K562 (cell line): Measurements from ENCODE around the gene CALHM4. TPM values are rescaled to one million over a fixed set of nuclear protein-coding genes. Genes with fewer than 3 reads are reported as not detected.

ENCODE experiments used
- EP300 ChIP-seq: IDR thresholded peaks from 2 replicates; pipeline ENCODE4 v1.6.1; 2012; ENCODE audit warnings: low read length, improper control_type of control experiment
- FUS ChIP-seq: fragments of 200-400 bp; formaldehyde crosslinking; optimal IDR thresholded peaks from 2 replicates; pipeline ENCODE3; 2017; ENCODE audit warnings: low read depth, low read length
- HDGF ChIP-seq: fragments of 450-650 bp; IDR thresholded peaks from 2 replicates; pipeline ENCODE4 v1.6.1; 2016
- KDM1A ChIP-seq, 2 experiments: fragments of 450-650 bp; IDR thresholded peaks; 2 replicates each; pipeline ENCODE4 v1.6.1; 2016; ENCODE audit warnings: mild to moderate bottlenecking in 2 of 2
- MCM7 ChIP-seq, 2 experiments: fragments of 450-650 bp; IDR thresholded peaks; 2 replicates each; pipeline ENCODE4 v1.6.1; 2016 to 2018
- MTF1 ChIP-seq: fragments of 250-450 bp; sonication (Bioruptor Pico); IDR thresholded peaks from 2 replicates; pipeline ENCODE4 v1.9.0; 2021; ENCODE audit warnings: moderate library complexity, mild to moderate bottlenecking, inconsistent platforms, borderline replicate concordance
- NFRKB ChIP-seq: fragments of 450-650 bp; IDR thresholded peaks from 2 replicates; pipeline ENCODE4 v1.6.1; 2016; ENCODE audit warnings: low read depth
- RAD21 ChIP-seq, 2 experiments: fragments of 250-450 bp in 1 of 2; fragments of 450-650 bp in 1 of 2; sonication (Bioruptor Pico) in 1 of 2; formaldehyde crosslinking in 1 of 2; IDR thresholded peaks in 1 of 2; conservative IDR thresholded peaks in 1 of 2; 2 replicates each; pipeline versions ENCODE4 v1.4.0 to v1.8.0; 2020 to 2022; ENCODE audit warnings: mild to moderate bottlenecking in 2 of 2, moderate library complexity in 1 of 2
- SRSF9 ChIP-seq: fragments of 200-400 bp; formaldehyde crosslinking; IDR thresholded peaks from 2 replicates; pipeline ENCODE4 v1.6.1; 2017; ENCODE audit warnings: low read depth, low read length, borderline replicate concordance
- TEAD4 ChIP-seq, 2 experiments: sonication (generic) in 1 of 2; formaldehyde crosslinking in 1 of 2; IDR thresholded peaks; 2 replicates each; pipeline versions ENCODE4 v1.6.1 to v1.8.0; 2012 to 2022; ENCODE audit warnings: borderline replicate concordance in 1 of 2, inconsistent platforms in 1 of 2, low read length in 1 of 2, mild to moderate bottlenecking in 1 of 2, missing genetic modification reagents in 1 of 2
- ZNF143 ChIP-seq: sonication (generic); formaldehyde crosslinking; IDR thresholded peaks from 2 replicates; pipeline ENCODE4 v1.9.0; 2022; ENCODE audit warnings: mild to moderate bottlenecking, missing genetic modification reagents
- ZNF445 ChIP-seq: fragments of 250-450 bp; sonication (Bioruptor Pico); IDR thresholded peaks from 2 replicates; pipeline ENCODE4 v1.4.0; 2020; ENCODE audit warnings: low read depth, mild to moderate bottlenecking, moderate library complexity
- polyA plus RNA-seq, 8 experiments: library from polyadenylated mRNA; depleted of rRNA in 4 of 8; stranded (reverse) in 5 of 8; unstranded in 3 of 8; fragments of >200 nt; fragmentation: Nextera tagmentation in 2 of 8; fragmentation: Illumina TruSeq in 1 of 8; extraction: Ambion mirVana in 2 of 8; extraction: Trizol in 1 of 8; gene quantifications; 2 replicates each; pipeline versions ENCODE4 v1.2.1 to v1.2.3, GENCODE V29; 2011 to 2014; ENCODE audit warnings: inconsistent platforms in 1 of 8, missing spikeins in 1 of 8
- total RNA-seq, 7 experiments: library from RNA; depleted of rRNA in 6 of 7; stranded (reverse); fragments of >200 nt in 6 of 7; fragmentation: Illumina TruSeq in 2 of 7; extraction: Trizol in 2 of 7; gene quantifications; 2 replicates each; pipeline versions ENCODE4 v1.2.1 to v1.2.3, GENCODE V29; 2011 to 2021; ENCODE audit warnings: low replicate concordance in 1 of 7
- TF ChIP-seq, protein P1 (sequence below): fragments of 450-650 bp; formaldehyde crosslinking; IDR thresholded peaks from 2 replicates; pipeline ENCODE4 v1.4.0; 2020; ENCODE audit warnings: mild to moderate bottlenecking, moderate library complexity
- TF ChIP-seq, protein P2 (sequence below), 3 experiments: fragments of 200-800 bp in 1 of 3; sonication (Bioruptor generic) in 1 of 3; sonication (generic) in 1 of 3; formaldehyde crosslinking in 1 of 3; IDR thresholded peaks; 2 replicates each; pipeline versions ENCODE4 v1.6.1 to v1.8.0; 2016 to 2022; ENCODE audit warnings: mild to moderate bottlenecking in 2 of 3, missing compliant biosample characterization in 2 of 3, missing genetic modification characterization in 2 of 3, missing genetic modification reagents in 1 of 3

Gene CALHM4
- total and polyA plus RNA-seq, 9 of the 15 experiments (the other 6 are each of a cell fraction or from before 2014, with no cell fraction given): not detected

DNA sequence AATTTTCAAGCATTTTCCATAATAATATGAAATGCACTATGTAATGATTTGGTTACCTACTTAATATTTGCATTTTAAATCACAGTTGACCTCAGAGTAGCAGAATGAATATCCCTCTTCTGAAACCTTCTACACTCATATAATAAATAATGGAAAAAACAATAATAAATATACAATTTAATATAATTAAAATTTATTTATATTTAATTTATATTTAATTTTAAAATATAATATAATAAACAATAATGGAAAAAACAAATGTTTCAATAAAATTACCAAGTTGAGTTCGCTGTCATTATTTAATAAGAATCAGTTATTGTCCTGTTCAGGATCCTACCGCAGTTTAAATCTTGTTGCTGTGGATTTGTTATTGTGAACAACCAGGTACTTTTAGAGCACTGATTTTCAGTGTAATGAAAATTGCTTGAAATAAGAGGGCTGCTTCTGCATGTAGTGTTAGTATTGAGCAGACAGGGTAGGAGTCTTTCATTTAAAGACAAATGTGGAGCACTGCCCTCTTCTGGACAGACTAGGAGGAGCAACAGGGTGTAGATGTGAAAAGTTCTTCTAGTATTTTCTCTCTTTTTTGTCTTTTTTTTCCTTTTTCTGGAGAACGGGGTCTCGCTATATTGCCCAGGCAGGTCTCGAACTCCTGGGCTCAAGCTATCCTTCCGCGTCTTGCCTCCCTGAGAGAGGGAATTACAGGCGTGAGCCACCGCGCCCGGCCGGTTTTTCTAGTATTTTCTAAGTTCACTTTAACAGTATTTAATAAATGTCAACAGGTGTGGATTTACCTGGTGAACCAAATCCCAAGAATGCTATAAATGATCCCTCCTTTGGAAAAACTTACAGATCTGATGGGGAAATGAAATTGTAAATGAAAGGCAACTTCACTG lies 21.6 kb upstream of the CALHM4 start (continued):
- TF ChIP-seq HDGF (no peak), FUS (no peak), SRSF9 (no peak), TEAD4 (IDR thresholded peaks at IDR 0.05; ENCODE audit: low read length) (no peak), TEAD4 (CRISPR knock-in tag; IDR thresholded peaks at IDR 0.05; ENCODE audit: borderline replicate concordance) (no peak), EP300 (no peak), ZNF445 (CRISPR knock-in tag) (no peak), MCM7 (IDR thresholded peaks at IDR 0.05) (no peak), RAD21 (CRISPR knock-in tag; conservative IDR thresholded peaks at IDR 0.05 in 1 of 2, IDR thresholded peaks at IDR 0.05 in 1 of 2) (peak; percentile 64 to 88), NFRKB (no peak), KDM1A (IDR thresholded peaks at IDR 0.05) (no peak), ZNF143 (no peak), MTF1 (CRISPR knock-in tag) (no peak)
- TF ChIP-seq, protein P1, sequence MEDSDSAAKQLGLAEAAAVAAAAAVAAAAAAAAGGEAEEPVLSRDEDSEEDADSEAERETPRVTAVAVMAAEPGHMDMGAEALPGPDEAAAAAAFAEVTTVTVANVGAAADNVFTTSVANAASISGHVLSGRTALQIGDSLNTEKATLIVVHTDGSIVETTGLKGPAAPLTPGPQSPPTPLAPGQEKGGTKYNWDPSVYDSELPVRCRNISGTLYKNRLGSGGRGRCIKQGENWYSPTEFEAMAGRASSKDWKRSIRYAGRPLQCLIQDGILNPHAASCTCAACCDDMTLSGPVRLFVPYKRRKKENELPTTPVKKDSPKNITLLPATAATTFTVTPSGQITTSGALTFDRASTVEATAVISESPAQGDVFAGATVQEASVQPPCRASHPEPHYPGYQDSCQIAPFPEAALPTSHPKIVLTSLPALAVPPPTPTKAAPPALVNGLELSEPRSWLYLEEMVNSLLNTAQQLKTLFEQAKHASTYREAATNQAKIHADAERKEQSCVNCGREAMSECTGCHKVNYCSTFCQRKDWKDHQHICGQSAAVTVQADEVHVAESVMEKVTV (CRISPR knock-in tag): peak; percentile 50; the same call in 1 of the 2 replicates
- TF ChIP-seq, protein P2, sequence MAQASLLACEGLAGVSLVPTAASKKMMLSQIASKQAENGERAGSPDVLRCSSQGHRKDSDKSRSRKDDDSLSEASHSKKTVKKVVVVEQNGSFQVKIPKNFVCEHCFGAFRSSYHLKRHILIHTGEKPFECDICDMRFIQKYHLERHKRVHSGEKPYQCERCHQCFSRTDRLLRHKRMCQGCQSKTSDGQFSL (CRISPR knock-in tag; IDR thresholded peaks at IDR 0.05): no peak
- TF ChIP-seq, protein P2 (tag; IDR thresholded peaks at IDR 0.05): no peak
